Measurements from ENCODE around the gene KLF4.
"Not testable (repeated sequence)": the region's sequence is repeated elsewhere in the genome, so short reads cannot be mapped to it uniquely, and the experiment has no call there.

KLF4 gene

DNA sequence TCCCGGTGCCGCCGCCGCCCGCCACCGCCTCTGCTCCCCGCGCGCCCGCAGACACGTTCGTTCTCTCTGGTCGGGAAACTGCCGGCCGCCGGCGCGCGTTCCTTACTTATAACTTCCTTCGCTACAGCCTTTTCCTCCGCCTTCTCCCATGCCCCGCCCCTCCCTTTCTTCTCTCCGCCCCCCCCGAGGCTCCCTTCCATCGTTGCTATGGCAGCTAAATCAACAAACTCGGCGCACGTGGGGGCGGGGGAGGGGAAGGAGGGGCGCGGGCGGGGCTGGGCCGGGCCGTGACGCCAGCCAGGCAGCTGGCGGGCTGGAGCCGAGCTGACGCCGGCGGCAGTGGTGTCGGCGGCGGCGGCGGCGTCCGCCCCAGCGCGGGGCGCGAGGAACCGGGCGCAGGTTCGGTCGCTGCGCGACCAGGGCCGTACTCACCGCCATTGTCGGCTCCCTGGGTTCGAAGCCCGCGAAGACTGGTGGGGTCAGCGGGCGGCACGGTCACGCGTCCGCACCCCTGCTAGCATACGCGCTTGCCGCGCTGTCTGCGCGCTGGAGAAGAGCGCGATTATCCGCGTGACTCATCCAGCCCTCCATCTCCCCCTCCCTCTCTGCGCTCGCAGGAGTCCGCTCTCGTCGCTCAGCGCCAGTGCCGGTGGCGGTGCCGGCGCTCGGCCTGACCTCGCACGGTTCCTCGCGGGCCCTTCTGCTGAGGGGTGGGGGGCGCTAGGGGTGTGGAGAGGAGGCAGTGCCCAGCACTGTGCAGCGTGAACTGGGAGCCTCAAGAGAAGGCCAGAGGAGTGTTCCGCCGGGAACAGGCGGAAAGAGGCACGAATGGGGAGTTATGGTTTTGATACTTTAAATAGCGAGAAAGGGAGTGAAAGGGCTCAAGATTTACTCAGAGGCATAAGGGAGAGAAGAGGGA, at the start of gene KLF4:
KLF4 (minus strand) TSS at position 83 of the 919 bp plus-strand sequence. CDS start 597 bp downstream, outside the sequence.
- DNase-seq: peak; percentile 58

DNA sequence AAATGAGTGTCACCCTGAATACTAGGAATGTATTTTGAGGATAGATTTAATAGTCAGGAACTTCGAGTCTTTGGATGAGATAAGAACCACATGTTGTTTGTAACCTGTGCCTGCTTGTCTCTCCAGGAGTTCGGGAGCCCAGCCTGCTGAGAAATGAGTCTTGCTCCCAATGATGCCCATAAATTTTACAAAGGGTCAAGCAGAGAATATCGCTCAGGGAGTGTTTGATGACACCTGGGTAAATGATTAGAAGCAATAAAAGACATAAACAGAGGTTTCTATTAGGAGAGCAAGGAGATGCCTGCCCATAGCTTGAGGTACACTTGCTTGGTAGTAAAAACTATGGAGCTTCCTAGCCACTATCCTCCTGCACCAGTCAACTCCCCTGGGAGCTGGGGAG, 46.9 kb upstream of the KLF4 start:
- no peak for DNase-seq

DNA sequence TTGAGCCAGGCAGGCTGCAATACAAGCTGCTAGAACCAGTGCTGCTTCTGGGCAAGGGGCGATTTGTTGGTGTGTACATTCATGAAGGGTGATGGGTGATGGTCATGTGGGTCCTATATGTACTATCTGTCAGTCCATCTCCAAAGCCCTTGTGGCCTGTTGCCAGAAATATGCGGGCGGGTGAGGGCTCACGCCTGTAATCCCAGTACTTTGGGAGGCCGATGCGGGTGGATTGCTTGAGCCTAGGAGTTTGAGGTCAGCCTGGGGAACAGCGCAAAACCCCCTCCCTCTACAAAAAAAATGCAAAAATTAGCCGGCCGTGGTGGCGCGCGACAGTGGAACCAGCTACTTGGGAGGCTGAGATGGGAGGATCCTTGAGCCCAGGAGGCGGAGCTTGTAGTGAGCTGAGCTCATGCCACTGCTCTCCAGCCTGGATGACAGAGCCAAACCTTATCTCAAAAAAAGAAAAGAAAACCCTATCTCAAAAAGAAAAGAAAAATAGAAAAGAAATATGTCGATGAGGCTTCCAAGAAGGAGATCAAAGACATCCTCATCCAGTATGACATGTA, 45.0 kb upstream of the KLF4 start:
- DNase-seq: no peak

DNA sequence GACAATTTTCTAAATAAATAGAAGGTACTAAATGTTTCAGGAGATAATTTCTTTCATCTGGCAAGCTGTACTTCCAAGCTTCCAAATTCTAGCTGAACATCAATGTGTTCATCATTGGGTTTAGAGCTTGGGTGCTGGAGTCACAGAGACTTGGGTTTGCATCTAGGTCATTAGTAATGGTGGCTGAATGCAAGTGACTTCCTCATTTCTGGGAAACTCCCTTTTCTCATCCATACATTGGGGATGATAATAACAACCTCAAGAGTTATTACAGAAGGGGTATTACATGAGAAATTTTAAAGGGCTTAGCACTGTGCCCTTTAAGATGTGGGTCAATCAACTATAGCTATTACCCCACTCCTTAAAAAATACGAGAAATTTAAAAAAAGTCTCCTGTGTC, 41.1 kb upstream of the KLF4 start:
- DNase-seq: no peak

DNA sequence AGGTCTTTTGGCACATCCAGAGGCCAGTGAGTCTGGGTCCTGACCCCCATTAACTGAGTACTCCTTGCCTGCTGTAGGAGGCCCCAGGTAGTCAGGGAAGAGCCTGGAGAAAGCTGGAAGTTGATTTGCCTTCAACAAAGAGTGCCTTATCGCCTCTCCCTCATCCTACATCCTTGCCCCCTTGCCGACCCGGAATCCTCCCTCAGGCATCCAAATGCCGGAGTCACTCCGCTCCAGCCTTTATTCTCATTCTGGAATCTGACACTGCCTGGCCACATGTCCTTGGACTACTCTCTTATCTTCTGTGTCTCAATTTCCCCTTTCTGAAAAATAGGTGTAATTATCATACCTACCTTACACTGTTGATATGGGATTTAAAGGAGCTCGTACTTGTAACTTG, 39.1 kb upstream of the KLF4 start:
- no peak for DNase-seq

DNA sequence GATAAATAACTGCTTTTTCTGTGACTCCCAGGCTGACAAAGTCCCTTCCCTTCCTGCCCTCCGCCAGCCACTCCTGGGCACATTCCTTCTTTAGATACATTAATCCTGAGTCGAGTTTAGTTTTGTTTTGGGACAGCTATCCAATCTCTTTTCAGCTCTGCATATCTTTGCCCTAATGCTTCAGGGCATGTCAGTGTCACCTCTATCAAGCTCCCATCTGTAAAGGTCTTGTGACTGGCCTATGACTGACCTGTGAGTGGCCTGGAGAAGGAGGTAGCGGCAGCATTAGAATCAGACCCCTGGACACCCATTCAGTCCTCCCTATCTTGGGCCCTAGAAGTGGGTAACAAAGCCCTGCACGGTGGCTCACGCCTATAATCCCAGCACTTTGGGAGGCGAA, 34.0 kb upstream of the KLF4 start:
- no peak for DNase-seq

DNA sequence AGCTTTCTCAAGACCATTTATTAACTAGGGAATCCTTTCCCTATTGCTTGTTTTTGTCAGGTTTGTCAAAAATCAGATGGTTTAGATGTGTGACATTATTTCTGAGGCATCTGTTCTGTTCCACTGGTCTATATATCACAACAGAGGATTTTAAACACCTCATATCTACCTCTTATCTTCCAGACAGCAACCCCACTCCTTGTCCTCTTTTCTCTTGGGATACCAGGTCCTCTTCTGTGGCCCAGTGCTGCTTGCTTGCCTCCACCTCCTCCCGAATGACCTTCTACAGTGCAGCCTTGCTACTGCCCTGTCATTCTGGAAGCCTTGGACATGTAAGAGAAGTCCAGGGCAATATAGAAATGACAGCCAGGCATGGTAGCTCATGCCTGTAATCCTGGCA, 30.6 kb upstream of the KLF4 start:
- no peak for DNase-seq

DNA sequence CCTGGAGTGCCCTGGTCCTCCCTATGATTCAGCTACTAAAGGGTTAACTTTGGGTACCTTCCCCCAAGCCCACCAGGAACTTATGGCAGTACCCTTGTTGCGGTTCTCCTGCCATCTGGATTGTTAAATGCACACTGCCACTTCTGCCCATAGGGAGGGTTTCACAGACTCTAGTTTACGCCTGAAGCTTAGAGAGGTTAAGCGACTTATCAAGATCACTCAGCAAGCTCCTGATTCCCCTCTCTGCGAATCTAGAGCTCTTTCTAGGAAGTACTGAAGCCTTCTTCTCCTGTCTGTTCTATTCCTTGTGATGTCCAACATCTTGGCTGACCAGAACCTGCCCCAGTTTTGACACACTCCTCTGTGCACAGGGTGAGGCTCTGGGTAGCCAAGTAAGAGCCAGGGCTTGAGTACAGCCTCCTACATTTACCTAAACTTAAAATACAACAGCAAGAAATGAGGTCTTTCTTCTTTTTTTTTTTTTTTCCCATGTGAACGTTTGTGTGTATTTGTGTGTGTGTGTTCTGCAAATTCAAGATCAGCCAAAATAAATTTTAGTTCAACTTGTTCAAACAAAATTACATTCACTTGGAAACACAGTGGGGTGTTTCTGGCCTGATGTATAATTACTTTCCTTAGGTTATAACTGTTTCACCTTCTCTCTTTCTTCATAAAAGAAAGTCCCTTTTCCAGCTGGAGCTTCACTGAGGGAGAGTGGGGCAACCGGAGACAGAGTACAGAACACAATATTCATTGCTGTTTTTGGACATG, 28.7 kb upstream of the KLF4 start:
- no peak for DNase-seq

DNA sequence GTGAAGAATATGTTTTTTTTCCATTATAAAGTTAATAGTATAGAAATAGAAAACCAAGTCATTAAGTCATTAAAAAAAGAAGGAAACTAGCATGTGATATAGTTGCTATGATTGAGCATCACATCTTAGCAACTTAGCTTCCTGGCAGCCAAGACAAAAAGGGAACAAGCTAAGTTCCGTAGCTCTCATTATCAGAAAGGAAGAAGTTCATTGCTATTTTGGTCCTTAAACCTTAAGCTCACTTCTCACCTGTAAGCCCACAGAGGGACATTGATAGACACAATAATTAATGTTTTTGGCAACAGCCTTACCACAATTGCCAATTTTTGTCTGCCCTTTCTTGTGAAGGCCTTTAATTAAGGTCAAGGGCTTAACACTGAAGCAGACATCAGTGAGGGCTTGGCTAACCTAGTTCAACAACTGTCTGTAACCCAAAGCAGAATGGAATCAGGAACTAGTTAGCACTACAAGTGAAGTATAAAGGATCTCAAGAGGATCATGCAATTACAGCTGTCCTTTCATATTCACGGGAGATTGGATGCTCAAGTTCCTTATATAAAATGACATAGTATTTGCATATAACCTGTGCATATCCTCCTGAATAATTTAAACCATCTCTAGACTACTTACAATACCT, 24.0 kb upstream of the KLF4 start:
- DNase-seq: no peak

DNA sequence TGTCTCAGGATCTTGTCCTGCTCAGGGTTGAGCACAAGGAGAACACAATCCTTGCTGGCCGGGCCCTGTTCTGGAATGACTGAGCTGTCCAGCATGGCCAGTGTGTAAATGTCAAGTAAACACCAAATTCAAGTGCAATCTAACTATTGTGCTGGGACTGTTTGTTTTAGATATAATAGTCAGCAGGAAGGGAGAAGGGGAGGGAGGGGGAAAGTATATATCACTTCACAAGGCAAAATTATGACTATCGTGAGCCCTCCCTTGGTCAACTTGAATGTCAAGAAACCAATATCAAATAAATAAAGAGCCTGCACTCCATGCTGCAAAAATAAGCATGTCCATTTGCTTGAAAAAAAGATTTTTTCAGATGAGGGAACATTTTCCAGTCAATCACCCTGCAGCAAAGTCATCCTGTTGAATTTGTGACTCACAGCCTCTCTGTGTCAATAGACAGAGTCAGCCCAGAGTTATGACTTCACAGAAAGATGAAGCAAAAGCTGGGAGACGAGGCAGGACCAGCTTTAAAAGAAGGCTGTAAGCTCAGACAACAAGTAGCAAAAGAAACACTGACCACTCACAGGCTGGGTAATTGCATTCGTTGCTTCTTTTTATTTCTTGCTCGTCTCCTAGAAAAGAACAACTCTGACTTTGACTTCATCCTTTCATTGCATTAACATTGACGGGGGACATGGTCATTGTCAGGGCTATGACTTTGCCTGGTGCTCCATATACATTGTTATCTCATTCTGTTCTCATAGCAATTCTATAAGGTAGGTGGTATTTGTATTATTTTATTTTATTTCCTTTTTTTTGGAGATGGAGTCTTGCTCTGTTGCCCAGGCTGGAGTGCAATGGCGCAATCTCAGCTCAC, 15.3 kb upstream of the KLF4 start:
- DNase-seq: no peak

DNA sequence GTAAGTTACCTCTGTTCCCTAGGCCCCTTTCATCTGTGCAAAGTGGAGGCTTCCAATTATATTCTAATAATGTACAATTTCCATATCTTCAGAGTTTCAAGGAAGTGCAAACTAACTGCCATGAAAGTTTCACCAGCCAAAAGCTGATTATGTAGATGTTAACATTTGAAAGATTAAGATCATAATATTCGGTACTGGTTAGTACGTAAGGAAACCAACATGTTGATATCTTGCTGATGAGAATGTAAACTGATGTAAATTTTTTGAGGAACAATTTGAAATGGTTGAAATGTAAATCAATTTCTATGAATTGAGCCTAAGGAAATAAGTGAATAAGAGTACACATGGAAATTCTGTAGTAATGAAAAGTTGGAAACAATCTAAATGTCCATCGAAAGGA, 12.9 kb upstream of the KLF4 start:
- DNase-seq: no peak

DNA sequence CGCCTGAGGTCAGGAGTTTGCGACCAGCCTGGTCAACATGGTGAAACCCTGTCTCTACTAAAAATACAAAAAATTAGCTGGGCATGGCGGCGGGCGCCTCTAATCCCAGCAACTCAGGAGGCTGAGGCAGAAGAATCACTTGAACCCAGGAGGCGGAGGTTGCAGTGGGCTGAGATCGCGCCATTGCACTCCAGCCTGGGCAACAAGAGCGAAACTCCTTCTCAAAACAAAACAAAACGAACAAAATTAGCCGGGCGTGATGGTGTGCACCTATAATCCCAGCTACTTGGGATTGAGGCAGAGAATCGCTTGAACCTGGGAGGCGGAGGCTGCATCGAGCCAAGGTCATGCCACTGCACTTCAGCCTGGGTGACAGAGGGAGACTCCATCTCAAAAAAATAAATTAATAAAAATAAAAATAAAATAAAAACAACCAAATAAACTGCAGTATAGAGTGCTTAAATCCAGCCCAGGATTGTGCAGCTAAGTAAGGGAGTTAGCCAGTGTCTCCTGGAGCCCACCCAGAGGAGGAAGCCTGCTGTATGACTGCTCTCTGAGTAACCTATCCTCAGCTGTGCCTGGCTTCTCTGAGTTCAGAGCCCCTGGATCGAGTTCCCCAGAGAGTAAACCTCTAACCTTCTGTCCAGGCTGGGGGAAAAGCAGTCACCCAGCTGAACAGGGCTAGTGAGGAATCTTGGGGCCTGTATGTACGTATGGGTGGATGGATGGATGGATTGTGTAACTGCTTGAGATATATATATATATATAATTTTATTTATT, 11.0 kb upstream of the KLF4 start:
- not testable (repeated sequence) for DNase-seq

DNA sequence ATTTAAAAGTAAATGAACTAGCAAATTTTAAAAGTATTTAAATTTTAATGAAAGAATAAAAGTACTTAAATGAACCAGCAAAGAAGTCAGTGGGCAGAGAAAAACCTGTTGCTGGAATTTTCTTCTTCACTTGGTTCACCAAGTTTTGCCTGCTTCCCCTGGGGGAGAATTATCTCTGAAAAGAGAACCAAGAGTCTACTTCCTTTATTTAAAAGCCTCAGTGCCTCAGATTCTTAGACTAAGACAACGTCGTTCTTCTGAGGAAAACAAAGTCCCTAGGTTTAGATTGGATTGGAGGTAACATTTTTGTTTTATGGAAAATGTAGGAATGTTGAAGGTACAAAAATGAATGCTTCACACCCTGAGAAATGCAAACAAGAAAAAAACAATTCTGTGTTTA, 7.4 kb upstream of the KLF4 start:
- DNase-seq: no peak

DNA sequence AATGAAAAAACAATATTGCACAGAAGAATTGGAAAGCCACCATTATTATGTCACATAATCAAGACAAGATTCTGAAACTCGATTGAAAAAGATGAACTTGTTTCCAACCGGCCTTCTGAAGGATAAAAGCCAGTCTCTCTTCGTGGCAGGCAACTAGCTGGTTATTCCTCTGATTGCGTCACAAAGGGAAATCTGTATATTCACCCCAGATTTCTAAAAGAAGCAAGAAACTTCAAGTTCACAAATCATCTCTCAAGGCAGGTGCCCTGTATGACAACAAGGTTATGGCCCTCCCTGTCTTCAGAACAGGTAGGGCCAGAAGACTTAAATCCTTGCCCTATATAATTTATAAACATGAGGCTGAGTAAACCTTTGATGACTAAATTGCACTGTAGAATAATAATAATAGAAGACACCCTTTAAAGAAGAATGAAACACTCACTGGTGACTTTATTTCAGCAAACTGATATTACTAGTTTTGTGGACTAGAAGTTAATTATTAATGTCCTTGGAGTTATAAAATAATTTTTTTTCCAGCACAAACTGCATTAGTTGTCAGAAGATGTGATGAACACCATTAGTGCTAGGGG, 2.9 kb upstream of the KLF4 start:
- no peak for DNase-seq

DNA sequence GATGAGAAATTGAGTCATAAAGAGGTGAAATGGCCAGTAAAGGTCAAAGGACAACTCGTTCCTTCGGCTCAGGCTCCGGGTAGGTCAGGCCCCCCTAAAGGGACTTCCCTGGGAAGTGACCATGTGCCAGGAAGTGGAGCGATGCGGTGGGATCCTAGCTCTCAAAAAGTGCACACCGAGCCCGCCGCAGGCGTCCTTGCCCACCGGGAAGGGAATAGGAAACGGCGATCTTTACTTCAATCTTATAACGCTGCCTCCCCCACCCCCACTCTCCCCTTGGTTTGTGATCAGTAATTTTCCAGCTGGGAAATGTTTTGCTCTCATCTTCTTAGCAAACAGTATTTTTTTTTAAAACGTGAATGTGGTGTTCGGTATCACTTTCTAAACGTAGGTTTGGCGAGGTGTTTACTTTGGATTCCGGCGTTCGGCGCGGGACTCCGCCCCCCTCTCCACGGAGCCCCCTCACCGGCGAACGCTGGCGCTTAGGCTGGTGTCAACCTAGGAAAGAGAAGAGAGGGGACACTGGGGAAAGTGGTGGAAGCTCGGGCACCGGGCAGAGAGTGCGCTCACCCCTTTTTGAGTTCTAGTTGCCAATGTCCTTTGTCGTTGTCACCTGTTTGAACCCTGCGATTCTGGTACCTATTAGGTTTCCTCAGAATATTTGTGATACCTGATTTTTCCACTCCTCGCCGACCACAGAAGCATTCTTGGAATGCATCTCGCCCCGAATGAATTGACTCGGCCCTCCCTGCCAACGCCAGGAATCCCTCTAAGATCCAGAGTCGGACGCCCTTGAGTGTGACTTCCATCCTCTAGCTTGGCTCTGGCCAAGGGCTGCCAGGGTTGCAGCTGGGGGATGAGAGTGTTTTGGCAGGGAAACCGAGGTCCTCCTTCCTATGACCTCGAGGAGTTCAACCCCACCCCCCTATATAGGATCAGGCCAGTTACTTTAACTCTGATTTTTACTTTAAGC, 1.8 kb upstream of the KLF4 start:
- DNase-seq: no peak

DNA sequence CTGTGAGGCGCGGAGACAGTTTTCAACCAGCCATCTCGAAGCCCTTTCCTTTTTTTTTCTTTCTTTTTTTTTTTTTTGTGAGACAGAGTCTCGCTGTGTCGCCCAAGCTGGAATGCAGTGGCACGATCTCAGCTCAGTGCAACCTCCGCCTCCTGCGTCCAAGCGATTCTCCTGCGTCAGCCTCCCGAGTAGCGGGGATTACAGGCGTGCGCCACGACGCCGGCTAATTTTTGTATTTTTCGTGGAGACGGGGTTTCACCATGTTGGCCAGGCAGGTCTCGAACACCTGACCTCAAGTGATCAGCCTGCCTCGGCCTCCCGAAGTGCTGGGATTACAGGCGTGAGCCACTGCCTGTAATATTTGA, 1.0 kb upstream of the KLF4 start:
- not testable (repeated sequence) for DNase-seq

DNA sequence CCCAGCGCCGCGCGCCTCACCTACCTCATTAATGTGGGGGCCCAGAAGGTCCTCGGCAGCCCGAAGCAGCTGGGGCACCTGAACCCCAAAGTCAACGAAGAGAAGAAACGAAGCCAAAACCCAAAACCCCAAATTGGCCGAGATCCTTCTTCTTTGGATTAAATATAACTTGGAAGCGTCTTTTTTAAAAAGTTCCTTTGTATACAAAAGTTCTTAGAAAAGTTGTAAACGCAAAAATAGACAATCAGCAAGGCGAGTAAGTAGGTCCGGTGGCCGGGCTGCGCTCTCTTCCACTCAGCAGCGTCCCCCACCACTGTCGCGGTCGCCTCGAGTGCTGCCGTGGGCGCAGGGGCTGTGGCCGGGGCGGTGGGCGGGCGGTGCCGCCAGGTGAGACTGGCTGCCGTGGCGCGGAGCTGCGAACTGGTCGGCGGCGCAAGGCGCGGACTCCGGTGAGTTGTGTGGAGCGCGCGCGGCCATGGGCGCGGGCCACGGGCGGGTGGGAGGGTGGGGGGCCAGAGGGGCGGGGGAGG, 360 bp downstream of the KLF4 start:
- no peak for DNase-seq

DNA sequence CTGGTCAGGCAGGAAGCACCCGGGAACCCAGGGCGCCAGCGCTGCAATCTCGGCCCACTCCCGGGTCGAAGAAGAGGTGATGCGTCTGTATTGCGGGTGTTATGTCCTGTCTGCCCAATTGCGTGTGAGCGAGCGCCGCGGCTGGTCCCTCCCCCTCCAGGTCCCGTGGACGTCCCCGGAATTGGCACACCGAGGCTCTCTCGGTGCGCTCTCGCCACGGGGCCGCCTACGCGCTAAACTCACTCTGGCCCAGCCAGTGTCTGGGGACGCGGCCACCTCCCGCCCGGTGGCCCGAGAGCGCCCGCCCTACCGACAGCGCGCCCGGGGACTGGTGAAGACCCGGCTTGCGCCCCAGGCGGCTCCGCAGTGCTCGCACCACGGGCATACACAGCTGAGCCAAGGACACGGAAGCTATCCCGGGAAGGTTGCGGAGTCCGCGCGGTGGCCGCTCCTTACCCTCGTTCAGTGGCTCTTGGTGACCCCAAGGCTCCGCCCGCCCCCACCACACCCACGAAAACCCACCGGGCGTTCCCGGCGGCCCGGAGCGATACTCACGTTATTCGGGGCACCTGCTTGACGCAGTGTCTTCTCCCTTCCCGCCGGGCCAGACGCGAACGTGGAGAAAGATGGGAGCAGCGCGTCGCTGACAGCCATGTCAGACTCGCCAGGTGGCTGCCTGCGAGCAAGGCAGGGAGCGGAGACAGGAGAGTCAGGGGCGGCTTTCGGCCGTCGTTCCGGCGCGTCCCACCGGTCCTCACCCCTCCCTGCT, 1.0 kb downstream of the KLF4 start:
- no peak for DNase-seq
